Endothelial cell (in vitro differentiated cells): ENCODE measurements around the gene ELAC1. TPM values are rescaled to one million over a fixed set of nuclear protein-coding genes. Genes with fewer than 3 reads are reported as not detected.

Experiments used
- DNase-seq: peaks from one replicate; pipeline ENCODE4 v3.0.0; 2021; ENCODE audit warnings: low spot score
- H3K27ac Mint-ChIP-seq: one replicate; pipeline ENCODE4 v1.8.0; 2021; ENCODE audit warnings: mixed read lengths, inconsistent platforms; ENCODE audit not compliant: unreplicated experiment
- H3K27me3 Mint-ChIP-seq: one replicate; pipeline ENCODE4 v1.8.0; 2021; ENCODE audit warnings: mild to moderate bottlenecking, moderate library complexity, mixed read lengths, inconsistent platforms; ENCODE audit not compliant: unreplicated experiment
- H3K36me3 Mint-ChIP-seq: one replicate; pipeline ENCODE4 v1.8.0; 2021; ENCODE audit warnings: mild to moderate bottlenecking, low read depth, mixed read lengths, inconsistent platforms; ENCODE audit not compliant: unreplicated experiment
- H3K4me1 Mint-ChIP-seq: one replicate; pipeline ENCODE4 v1.8.0; 2021; ENCODE audit warnings: mild to moderate bottlenecking, mixed read lengths, inconsistent platforms; ENCODE audit not compliant: unreplicated experiment
- H3K4me3 Mint-ChIP-seq: one replicate; pipeline ENCODE4 v1.8.0; 2021; ENCODE audit warnings: mild to moderate bottlenecking, mixed read lengths, inconsistent platforms; ENCODE audit not compliant: unreplicated experiment
- H3K9me3 Mint-ChIP-seq: one replicate; pipeline ENCODE4 v1.8.0; 2021; ENCODE audit warnings: mixed read lengths, inconsistent platforms; ENCODE audit not compliant: unreplicated experiment
- CTCF ChIP-seq: fragments of 200-600 bp; sonication (generic); IDR thresholded peaks from one replicate; pipeline ENCODE4 v1.5.0; 2021; ENCODE audit warnings: antibody characterized with exemption; ENCODE audit not compliant: unreplicated experiment
- total RNA-seq: library from RNA; stranded (reverse); fragmentation: NEBNext Ultra II Directional; extraction: Animal tissue kit (Norgen Biotek cat#: 25700); gene quantifications from one replicate; pipeline ENCODE4 v1.2.1, GENCODE V29; 2021; ENCODE audit not compliant: unreplicated experiment

ELAC1 gene
- total RNA-seq, 1 donor from 2014 or later, result 10.5 TPM

GRCh38 chr18:50981381-50981780 lies 13.5 kb downstream of the ELAC1 start:
- no peaks in the 10 kb centered on the region for H3K27me3 Mint-ChIP-seq
- H3K4me1 Mint-ChIP-seq, result no peaks in the 10 kb centered on the region
- H3K9me3 Mint-ChIP-seq, result peaks cover 11% of the 10 kb centered on the region
- peaks cover 39% of the 10 kb centered on the region for H3K36me3 Mint-ChIP-seq
- no peak for DNase-seq
- no peak overlapping the region for H3K27ac Mint-ChIP-seq
- H3K4me3 Mint-ChIP-seq, result no peak overlapping the region
- no peak for TF ChIP-seq CTCF

GRCh38 chr18:50982086-50982801 lies 14.4 kb downstream of the ELAC1 start:
- Mint-ChIP-seq H3K36me3 (peaks cover 31% of the 10 kb centered on the region), H3K4me1 (no peaks in the 10 kb centered on the region), H3K4me3 (no peak overlapping the region), H3K27me3 (no peaks in the 10 kb centered on the region), H3K27ac (no peak overlapping the region), H3K9me3 (peaks cover 4% of the 10 kb centered on the region)
- no peak for DNase-seq
- no peak for TF ChIP-seq CTCF

GRCh38 chr18:50982802-50983179 lies 15.0 kb downstream of the ELAC1 start:
- H3K36me3 Mint-ChIP-seq, result peaks cover 25% of the 10 kb centered on the region
- no peak for DNase-seq

GRCh38 chr18:50986360-50987087 lies 18.7 kb downstream of the ELAC1 start:
- no peak overlapping the region for H3K4me3 Mint-ChIP-seq
- H3K36me3 Mint-ChIP-seq, result peaks cover 8% of the 10 kb centered on the region

More at GRCh38 chr18:50982802-50983179, 15.0 kb downstream of the ELAC1 start:
- H3K9me3 Mint-ChIP-seq, result peaks cover 4% of the 10 kb centered on the region
- no peak overlapping the region for H3K4me3 Mint-ChIP-seq
- no peaks in the 10 kb centered on the region for H3K27me3 Mint-ChIP-seq
- peak; percentile 25 for TF ChIP-seq CTCF
- H3K4me1 Mint-ChIP-seq, result no peaks in the 10 kb centered on the region
- no peak overlapping the region for H3K27ac Mint-ChIP-seq

More at GRCh38 chr18:50986360-50987087, 18.7 kb downstream of the ELAC1 start:
- no peak for TF ChIP-seq CTCF
- Mint-ChIP-seq H3K4me1 (no peaks in the 10 kb centered on the region), H3K9me3 (no peaks in the 10 kb centered on the region), H3K27me3 (no peaks in the 10 kb centered on the region), H3K27ac (no peak overlapping the region)
- no peak for DNase-seq
